IMR-90 (cell line): ENCODE measurements around the gene CLEC2D. TPM values are rescaled to one million over a fixed set of nuclear protein-coding genes. Genes with fewer than 3 reads are reported as not detected.

ENCODE experiments used
- ATAC-seq: fragments of 200-7000 bp; cut with Tn5 transposase; 2 replicates; pipeline ENCODE4 v1.9.1; 2020; ENCODE audit warnings: low read depth, mild to moderate bottlenecking, moderate library complexity
- BruUV-seq: library from RNA; stranded (reverse); fragments of 400-500 nt; replicated peaks from 2 replicates; lab custom pipeline; 2021; lab: Mats Ljungman, UMichigan
- CTCF ChIA-PET: fragments of 300-600 bp; formaldehyde crosslinking; extraction: SDS; loops from one replicate; lab custom pipeline; 2021; ENCODE audit warnings: antibody characterized with exemption; lab: Yijun Ruan, JAX
- POLR2A ChIA-PET: fragments of 300-600 bp; sonication (Branson Sonifier 250); formaldehyde crosslinking; loops from one replicate; lab custom pipeline; 2022; ENCODE audit warnings: antibody characterized with exemption; ENCODE audit not compliant: unreplicated experiment; lab: Charles Lee
- DNase-seq: peaks from one replicate; pipeline ENCODE4 v3.0.0; 2013
- H2AFZ ChIP-seq: replicated peaks from 2 replicates; pipeline ENCODE3; 2013; ENCODE audit warnings: low read length, mild to moderate bottlenecking; ENCODE audit not compliant: poor library complexity
- H2AK5ac ChIP-seq: 2 replicates; pipeline ENCODE4 v1.6.1; 2013; ENCODE audit warnings: low read depth, low read length, inconsistent platforms
- H2AK9ac ChIP-seq: replicated peaks from 2 replicates; pipeline ENCODE3; 2013; ENCODE audit warnings: mild to moderate bottlenecking, low read depth, low read length, moderate library complexity; ENCODE audit not compliant: poor library complexity
- H2BK120ac ChIP-seq: 2 replicates; pipeline ENCODE4 v1.6.1; 2013; ENCODE audit warnings: low read depth, low read length, inconsistent platforms
- H2BK15ac ChIP-seq: 3 replicates; pipeline ENCODE4 v1.6.1; 2013; ENCODE audit warnings: low read depth, low read length, inconsistent platforms
- H2BK20ac ChIP-seq: 2 replicates; pipeline ENCODE4 v1.6.1; 2013; ENCODE audit warnings: low read depth, mild to moderate bottlenecking, inconsistent platforms, low read length, moderate library complexity
- H2BK5ac ChIP-seq: 2 replicates; pipeline ENCODE4 v1.6.1; 2013; ENCODE audit warnings: mild to moderate bottlenecking, low read depth, low read length, inconsistent platforms; ENCODE audit not compliant: poor library complexity, severe bottlenecking
- H3K14ac ChIP-seq: replicated peaks from 2 replicates; pipeline ENCODE4 v1.6.1; 2013; ENCODE audit warnings: low read depth, low read length, inconsistent platforms
- H3K18ac ChIP-seq: 2 replicates; pipeline ENCODE4 v1.6.1; 2013; ENCODE audit warnings: low read depth, low read length, control low read depth
- H3K23ac ChIP-seq: 2 replicates; pipeline ENCODE4 v1.6.1; 2013; ENCODE audit warnings: low read depth, low read length, inconsistent platforms
- H3K27ac ChIP-seq: 2 replicates; pipeline ENCODE4 v1.5.1; 2013; ENCODE audit warnings: mild to moderate bottlenecking, control low read depth, low read length; ENCODE audit not compliant: insufficient read depth
- H3K27me3 ChIP-seq: 2 replicates; pipeline ENCODE4 v1.6.1; 2013; ENCODE audit warnings: low read length; ENCODE audit not compliant: control insufficient read depth, insufficient read depth
- H3K36me3 ChIP-seq: 2 replicates; pipeline ENCODE4 v1.6.1; 2013; ENCODE audit warnings: low read length, mixed read lengths; ENCODE audit not compliant: control insufficient read depth, insufficient read depth
- H3K4ac ChIP-seq: 2 replicates; pipeline ENCODE4 v1.6.1; 2013; ENCODE audit warnings: low read depth, low read length, inconsistent platforms
- H3K4me1 ChIP-seq: 2 replicates; pipeline ENCODE4 v1.6.1; 2013; ENCODE audit warnings: low read length, mixed read lengths; ENCODE audit not compliant: control insufficient read depth, insufficient read depth
- H3K4me2 ChIP-seq: 2 replicates; pipeline ENCODE4 v1.6.1; 2013; ENCODE audit warnings: low read depth, mild to moderate bottlenecking, control low read depth, low read length, moderate library complexity
- H3K4me3 ChIP-seq: 2 replicates; pipeline ENCODE4 v1.5.1; 2013; ENCODE audit warnings: low read depth, mild to moderate bottlenecking, control low read depth, low read length, moderate library complexity; ENCODE audit not compliant: insufficient read depth
- H3K56ac ChIP-seq: 2 replicates; pipeline ENCODE4 v1.6.1; 2013; ENCODE audit warnings: low read length, inconsistent platforms; ENCODE audit not compliant: insufficient read depth; ENCODE audit errors: extremely low read depth
- H3K79me1 ChIP-seq, 2 experiments: 2 replicates each; pipeline ENCODE4 v1.6.1; 2013; ENCODE audit warnings: low read length in 2 of 2, inconsistent platforms in 1 of 2, low read depth in 1 of 2
- H3K9ac ChIP-seq: 2 replicates; pipeline ENCODE4 v1.6.1; 2013; ENCODE audit warnings: low read depth, low read length, control low read depth
- H3K9me1 ChIP-seq: 2 replicates; pipeline ENCODE4 v1.6.1; 2013; ENCODE audit warnings: low read length, inconsistent platforms; ENCODE audit not compliant: insufficient read depth
- H3K9me3 ChIP-seq: 2 replicates; pipeline ENCODE4 v1.6.1; 2013; ENCODE audit warnings: low read length; ENCODE audit not compliant: control insufficient read depth, insufficient read depth
- H4K20me1 ChIP-seq: 2 replicates; pipeline ENCODE4 v1.6.1; 2013; ENCODE audit warnings: low read length, inconsistent platforms; ENCODE audit not compliant: insufficient read depth
- H4K5ac ChIP-seq: 2 replicates; pipeline ENCODE4 v1.6.1; 2013; ENCODE audit warnings: mild to moderate bottlenecking, low read depth, low read length, control low read depth
- H4K8ac ChIP-seq, 2 experiments: 2 replicates each; pipeline ENCODE4 v1.6.1; 2013; ENCODE audit warnings: low read depth in 2 of 2, low read length in 2 of 2, control low read depth in 1 of 2, inconsistent platforms in 1 of 2
- H4K91ac ChIP-seq: 2 replicates; pipeline ENCODE4 v1.6.1; 2013; ENCODE audit warnings: low read depth, low read length, inconsistent platforms; ENCODE audit not compliant: insufficient read depth
- BHLHE40 ChIP-seq: fragments of 150-350 bp; IDR thresholded peaks from 2 replicates; pipeline ENCODE4 v1.6.1; 2016; ENCODE audit warnings: mild to moderate bottlenecking, low read depth, low read length
- CEBPB ChIP-seq: IDR thresholded peaks from 2 replicates; pipeline ENCODE4 v1.6.1; 2012; ENCODE audit warnings: low read depth, low read length, improper control_type of control experiment
- CHD1 ChIP-seq: IDR thresholded peaks from 2 replicates; pipeline ENCODE4 v1.6.1; 2012; ENCODE audit warnings: low read depth, low read length, improper control_type of control experiment
- FOS ChIP-seq: fragments of 150-350 bp; IDR thresholded peaks from 2 replicates; pipeline ENCODE4 v1.6.1; 2016; ENCODE audit warnings: low read depth, low read length
- MAFK ChIP-seq: IDR thresholded peaks from 2 replicates; pipeline ENCODE4 v1.6.1; 2012; ENCODE audit warnings: low read depth, low read length, improper control_type of control experiment
- MXI1 ChIP-seq: IDR thresholded peaks from 2 replicates; pipeline ENCODE4 v1.6.1; 2012; ENCODE audit warnings: low read depth, mild to moderate bottlenecking, low read length, moderate library complexity, borderline replicate concordance
- NFE2L2 ChIP-seq: fragments of 150-350 bp; IDR thresholded peaks from 2 replicates; pipeline ENCODE4 v1.6.1; 2016; ENCODE audit warnings: low read depth, mild to moderate bottlenecking, low read length
- POLR2A ChIP-seq: IDR thresholded peaks from 2 replicates; pipeline ENCODE4 v1.6.1; 2012; ENCODE audit warnings: mild to moderate bottlenecking, low read depth, low read length
- RAD21 ChIP-seq: IDR thresholded peaks from 2 replicates; pipeline ENCODE4 v1.6.1; 2012; ENCODE audit warnings: low read length, improper control_type of control experiment
- RFX5 ChIP-seq: IDR thresholded peaks from 2 replicates; pipeline ENCODE4 v1.8.0; 2012; ENCODE audit warnings: low read depth, mild to moderate bottlenecking, low read length, moderate library complexity
- SMC3 ChIP-seq: fragments of 150-350 bp; IDR thresholded peaks from 2 replicates; pipeline ENCODE4 v1.6.1; 2016; ENCODE audit warnings: low read depth, mild to moderate bottlenecking, antibody characterized with exemption, low read length, moderate library complexity
- WGBS, 2 experiments: methylation state at CpG; one replicate each; pipeline versions ENCODE4 v1.1.5 to v1.1.7; 2013; ENCODE audit warnings: missing lambda C conversion rate in 2 of 2; ENCODE audit not compliant: insufficient read length in 1 of 2; ENCODE audit errors: extremely low coverage in 2 of 2; 5-methylcytosine and 5-hydroxymethylcytosine counted together
- dilution Hi-C: fragments of 300-500 bp; cut with HindIII; formaldehyde crosslinking; loops from one replicate; pipeline ENCODE4 v1.14.3; 2018; ENCODE audit warnings: low sequenced_read_pairs; ENCODE audit not compliant: unreplicated experiment
- in situ Hi-C: fragments of 300-500 bp; cut with MboI; formaldehyde crosslinking; loops from 3 replicates; pipeline ENCODE4 v1.14.3; 2019; ENCODE audit warnings: low sequenced_read_pairs, inconsistent platforms, mixed read lengths
- intact Hi-C: fragments of 100-400 bp; cut with micrococcal nuclease; formaldehyde crosslinking; loops from 2 replicates; pipeline ENCODE4 v1.10.0; 2022
- polyA plus RNA-seq, 3 experiments: library from polyadenylated mRNA; depleted of rRNA; stranded (reverse); fragments of >200 nt; gene quantifications; 2 replicates each; pipeline ENCODE4 v1.2.3, GENCODE V29; 2012; ENCODE audit warnings: low replicate concordance in 1 of 3
- total RNA-seq: library from RNA; depleted of rRNA; stranded (reverse); fragments of >200 nt; gene quantifications from 2 replicates; pipeline ENCODE4 v1.2.3, GENCODE V29; 2012
- TF ChIP-seq, protein P1 (sequence below): conservative IDR thresholded peaks from 2 replicates; pipeline ENCODE4 v1.5.1; 2012; ENCODE audit warnings: mild to moderate bottlenecking, low read depth, low read length, improper control_type of control experiment

The CLEC2D gene
- total and polyA plus RNA-seq, 2 of the 4 experiments (the other 2 are of a cell fraction): 0.72 to 1.2 TPM

DNA sequence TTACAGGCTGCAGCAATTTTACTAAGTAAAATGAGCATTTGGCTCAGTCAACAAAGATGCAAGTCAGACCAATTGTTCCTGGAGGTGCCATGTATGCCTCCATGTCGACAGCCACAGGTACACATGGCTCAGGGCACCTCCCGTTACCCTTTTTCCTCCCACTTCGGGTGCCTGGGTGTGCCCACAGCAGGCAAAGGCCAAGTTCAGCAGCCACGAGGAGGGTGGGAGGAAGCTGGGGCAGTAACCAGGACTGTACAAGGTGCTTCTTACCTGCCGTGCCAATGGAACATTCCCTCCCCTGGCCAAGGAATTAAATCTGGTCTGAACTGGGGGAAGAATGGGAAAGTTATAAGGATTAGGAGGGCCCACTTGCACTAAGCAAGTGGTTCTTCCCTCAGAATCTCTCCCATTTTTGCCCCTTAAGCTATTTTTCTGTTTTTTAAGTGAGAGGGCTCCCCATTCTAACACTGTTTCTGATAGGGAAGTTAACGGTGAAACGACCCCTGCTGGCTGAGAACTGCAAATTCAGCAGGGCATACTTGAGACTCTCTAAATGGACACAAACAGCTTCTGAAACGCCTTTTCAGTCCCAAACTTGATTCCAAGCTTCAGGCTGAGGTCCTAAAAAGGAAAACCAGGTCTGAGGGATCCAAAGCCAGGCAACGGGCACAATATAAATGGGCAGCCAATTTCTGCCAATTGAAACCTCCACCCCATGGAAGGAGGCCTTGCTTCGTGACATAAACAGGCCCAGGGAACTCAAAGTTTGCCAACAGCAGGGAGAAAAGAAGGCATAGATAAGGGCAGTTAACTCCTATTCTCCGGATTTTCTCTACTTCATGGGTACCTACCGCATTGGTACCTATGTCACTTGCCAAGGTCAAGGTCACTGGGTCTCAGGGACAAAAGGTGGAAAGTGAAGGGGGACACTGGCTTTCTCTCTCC is 38.6 kb downstream of the CLEC2D start:
- ATAC-seq (peak; percentile 86), DNase-seq (peak; percentile 65)
- Histone ChIP-seq H4K8ac (no peak overlapping the region), H4K5ac (no peak overlapping the region), H3K79me1 (no peaks in the 10 kb centered on the region), H3K23ac (no peak overlapping the region), H3K14ac (no peak overlapping the region), H3K9me3 (no peaks in the 10 kb centered on the region), H2BK15ac (no peak overlapping the region), H3K4ac (no peak overlapping the region), H3K27ac (no peak overlapping the region), H3K27me3 (no peaks in the 10 kb centered on the region), H2BK5ac (no peak overlapping the region), H2AFZ (peak overlapping the region; percentile 46), H3K9me1 (no peaks in the 10 kb centered on the region), H3K4me3 (no peak overlapping the region), H3K36me3 (no peaks in the 10 kb centered on the region), H3K4me2 (no peak overlapping the region), H3K56ac (no peak overlapping the region), H2BK20ac (no peak overlapping the region), H3K9ac (no peak overlapping the region), H4K20me1 (no peaks in the 10 kb centered on the region), H2AK9ac (no peak overlapping the region), H3K4me1 (no peaks in the 10 kb centered on the region), H4K91ac (no peak overlapping the region), H3K18ac (no peak overlapping the region), H2BK120ac (no peak overlapping the region), H2AK5ac (no peak overlapping the region)
- CTCF ChIA-PET: interaction anchor here (0.6 to 1.6 kb wide), 14 partner anchors 9 to 374 kb away, joined by 3 to 14 read pairs (median 6); no protein-coding TSS in a partner anchor
- intact Hi-C loops: loop anchor here (1.0 kb wide), 2 partner anchors 74 to 377 kb away; no protein-coding TSS in a partner anchor
- dilution Hi-C loops: loop anchor here (10.0 kb wide), 1 partner anchor 73 kb away; no protein-coding TSS in a partner anchor
- WGBS, 2 experiments: 0% methylated on average over 2 of the region's 12 CpGs; no CpG with 5 or more reads in 1 of the 2 experiments
- BruUV-seq: no TSS peak
- POLR2A ChIA-PET: no interaction called here
- TF ChIP-seq MXI1 (no peak), SMC3 (peak; percentile 92), RFX5 (no peak), MAFK (no peak), FOS (no peak), BHLHE40 (no peak), CHD1 (no peak), NFE2L2 (no peak), RAD21 (peak; percentile 80), CEBPB (no peak), POLR2A (no peak)
- TF ChIP-seq, protein P1, sequence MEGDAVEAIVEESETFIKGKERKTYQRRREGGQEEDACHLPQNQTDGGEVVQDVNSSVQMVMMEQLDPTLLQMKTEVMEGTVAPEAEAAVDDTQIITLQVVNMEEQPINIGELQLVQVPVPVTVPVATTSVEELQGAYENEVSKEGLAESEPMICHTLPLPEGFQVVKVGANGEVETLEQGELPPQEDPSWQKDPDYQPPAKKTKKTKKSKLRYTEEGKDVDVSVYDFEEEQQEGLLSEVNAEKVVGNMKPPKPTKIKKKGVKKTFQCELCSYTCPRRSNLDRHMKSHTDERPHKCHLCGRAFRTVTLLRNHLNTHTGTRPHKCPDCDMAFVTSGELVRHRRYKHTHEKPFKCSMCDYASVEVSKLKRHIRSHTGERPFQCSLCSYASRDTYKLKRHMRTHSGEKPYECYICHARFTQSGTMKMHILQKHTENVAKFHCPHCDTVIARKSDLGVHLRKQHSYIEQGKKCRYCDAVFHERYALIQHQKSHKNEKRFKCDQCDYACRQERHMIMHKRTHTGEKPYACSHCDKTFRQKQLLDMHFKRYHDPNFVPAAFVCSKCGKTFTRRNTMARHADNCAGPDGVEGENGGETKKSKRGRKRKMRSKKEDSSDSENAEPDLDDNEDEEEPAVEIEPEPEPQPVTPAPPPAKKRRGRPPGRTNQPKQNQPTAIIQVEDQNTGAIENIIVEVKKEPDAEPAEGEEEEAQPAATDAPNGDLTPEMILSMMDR: peak; percentile 79
- in situ Hi-C loops: loop anchor here (5.0 to 25.0 kb wide), 2 partner anchors 71 to 371 kb away; no protein-coding TSS in a partner anchor
